HG03342 (cell line): ENCODE data around the gene ASTN2.
A peak's percentile ranks its signal among the peaks of the same experiment; 100 is the strongest.
"Not testable (repeated sequence)": the region's sequence is repeated elsewhere in the genome, so short reads cannot be mapped to it uniquely, and the experiment has no call there.

Source experiments
- ATAC-seq: cut with Tn5 transposase; IDR thresholded peaks from one replicate; pipeline ENCODE4 v1.9.1; 2021; ENCODE audit warnings: mild to moderate bottlenecking, moderate library complexity; ENCODE audit not compliant: unreplicated experiment

The ASTN2 gene

GRCh38 chr9:116891424-116891823 lies 523.4 kb downstream of the ASTN2 start:
- ATAC-seq, result no peak

- ATAC-seq, result not testable (repeated sequence)
Observed at GRCh38 chr9:116888476-116888875, 526.4 kb downstream of the ASTN2 start.

DNA sequence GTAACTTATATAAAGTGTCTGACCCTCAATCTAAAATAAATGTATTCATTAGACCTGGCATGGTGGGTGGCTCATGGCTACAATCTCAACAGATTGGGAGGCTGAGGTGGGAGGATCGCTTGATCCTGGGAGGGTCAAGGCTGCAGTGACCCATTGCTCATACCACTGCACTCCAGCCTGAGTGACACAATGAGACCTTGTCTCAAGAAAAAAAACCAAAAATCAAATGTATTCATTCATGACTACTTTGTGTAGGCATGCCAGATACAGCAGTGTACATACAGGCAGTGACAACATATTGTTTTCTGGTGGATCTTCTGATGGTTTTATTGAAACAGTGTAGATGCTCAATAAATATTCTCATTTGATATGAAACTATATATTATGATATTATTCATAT lies 526.8 kb downstream of the ASTN2 start:
- no peak for ATAC-seq

DNA sequence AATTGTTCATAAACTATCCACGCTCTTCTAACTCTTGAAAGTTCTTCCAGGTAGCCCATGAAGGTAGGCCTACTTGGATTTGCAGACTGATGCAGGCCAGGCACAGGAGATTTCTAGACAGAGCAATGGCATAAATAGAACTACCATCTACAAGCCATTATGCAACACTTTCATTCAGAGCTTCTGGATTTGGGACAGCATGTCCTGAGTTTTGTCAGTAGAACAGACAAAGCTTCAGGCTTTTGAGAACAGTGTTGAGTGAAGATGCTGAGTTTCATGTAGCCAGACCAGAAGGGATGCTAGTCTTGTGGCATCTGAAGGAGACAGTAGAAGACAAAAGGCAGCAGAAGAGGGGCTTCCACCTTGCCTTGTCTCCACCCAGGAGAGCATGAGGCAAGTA lies 531.2 kb downstream of the ASTN2 start:
- ATAC-seq, result no peak

GRCh38 chr9:116877072-116877471 lies 537.8 kb downstream of the ASTN2 start:
- ATAC-seq, result no peak

DNA sequence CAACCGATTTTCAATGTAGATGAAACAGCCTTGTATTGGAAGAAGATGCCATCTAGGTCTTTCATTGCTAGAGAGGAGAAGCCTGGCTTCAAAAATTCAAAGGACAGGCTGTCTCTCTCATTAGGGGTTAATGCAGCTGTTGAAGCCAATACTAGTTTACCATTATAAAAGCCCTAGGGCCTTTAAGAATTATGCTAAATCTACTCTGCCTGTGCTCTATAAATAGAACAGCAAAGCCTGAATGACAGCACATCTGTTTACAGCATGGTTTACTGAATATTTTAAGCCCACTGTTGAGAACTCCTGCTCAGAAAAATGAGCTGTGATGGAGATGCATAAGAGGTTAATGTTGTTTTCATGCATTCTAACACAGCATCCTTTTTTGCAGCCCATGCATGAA lies 539.3 kb downstream of the ASTN2 start:
- no peak for ATAC-seq

DNA sequence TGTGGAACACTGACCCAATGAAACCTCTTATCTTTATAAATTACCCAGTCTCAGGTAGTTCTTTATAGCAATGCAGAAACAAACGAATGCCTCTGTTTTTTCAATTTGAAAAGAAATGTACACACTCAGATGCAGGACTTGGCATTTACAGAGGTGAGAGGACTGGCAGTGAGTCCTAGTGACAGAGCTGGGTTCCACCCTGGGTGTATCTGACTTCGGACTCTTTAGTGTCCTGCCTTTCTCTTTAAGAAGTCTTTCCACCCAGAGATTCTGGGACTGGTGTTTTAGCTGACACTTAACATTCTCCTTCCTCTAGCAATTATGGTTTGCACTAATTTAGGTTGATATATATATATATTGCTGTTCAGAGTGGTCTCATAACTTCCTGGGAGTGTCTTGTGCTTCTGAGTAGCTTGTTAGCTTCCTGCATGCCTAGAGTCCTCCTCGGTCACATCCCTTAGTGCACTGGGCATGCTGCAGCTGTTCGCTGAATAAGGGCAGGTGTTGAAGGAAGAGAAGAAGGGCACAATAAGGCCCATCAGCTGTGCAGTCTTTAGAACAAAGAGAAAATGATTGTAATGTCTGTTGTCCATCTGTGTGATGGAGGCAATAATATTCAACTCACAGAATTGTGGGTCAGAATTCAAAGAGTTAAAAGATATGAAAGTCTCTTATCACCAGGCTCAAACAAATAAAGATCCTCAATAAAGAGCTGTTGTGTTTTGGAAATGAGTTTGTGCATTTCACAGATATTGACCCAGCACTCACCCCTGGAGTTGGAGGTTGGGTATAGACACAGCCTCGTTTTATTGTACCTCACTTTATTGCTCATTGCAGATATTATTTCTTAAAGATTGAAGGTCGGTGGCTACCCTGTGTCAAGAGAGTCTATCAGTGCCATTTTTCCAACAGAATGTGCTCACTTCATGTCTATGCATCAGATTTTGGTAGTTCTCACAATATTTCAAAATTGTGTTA lies 540.6 kb downstream of the ASTN2 start:
- no peak for ATAC-seq

DNA sequence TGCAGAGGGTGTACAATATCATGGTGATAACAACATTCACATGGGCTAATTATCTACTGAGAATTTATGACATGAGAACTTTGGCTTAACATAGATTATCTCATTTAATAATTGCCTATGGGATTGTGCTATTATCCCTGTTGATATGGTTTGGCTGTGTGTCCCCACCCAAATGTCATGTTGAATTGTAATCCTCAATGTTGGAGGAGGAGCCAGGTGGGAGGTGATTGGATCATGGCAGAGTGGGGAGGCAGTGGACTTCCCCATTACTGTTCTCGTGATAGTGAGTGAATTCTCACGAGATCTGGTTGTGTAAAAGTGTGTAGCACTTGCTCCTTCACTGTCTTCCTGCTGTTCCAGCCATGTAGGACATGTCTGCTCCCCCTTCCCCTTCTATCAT lies 541.4 kb downstream of the ASTN2 start:
- no peak for ATAC-seq

GRCh38 chr9:116870566-116870965 lies 544.3 kb downstream of the ASTN2 start:
- ATAC-seq, result no peak

DNA sequence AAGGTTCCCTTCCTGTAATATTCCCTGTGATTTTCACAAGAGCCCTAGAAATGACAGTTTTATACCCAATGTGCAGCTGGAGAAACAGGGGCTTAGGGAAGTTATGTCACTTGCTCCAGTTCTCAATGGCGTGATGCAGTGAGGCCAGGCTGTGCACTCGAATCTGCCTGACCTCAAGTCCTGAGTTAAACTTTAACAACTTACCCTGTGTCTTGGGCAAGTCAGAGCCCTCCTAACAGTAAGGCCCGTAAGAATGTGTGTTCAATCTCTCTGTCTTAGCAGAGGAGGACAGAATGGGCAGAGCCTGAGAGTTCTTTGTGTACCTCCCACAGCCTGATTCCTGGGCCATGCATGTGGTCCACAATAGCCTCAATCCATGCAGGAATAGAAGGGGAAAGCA lies 546.7 kb downstream of the ASTN2 start:
- peak; percentile 62 for ATAC-seq

DNA sequence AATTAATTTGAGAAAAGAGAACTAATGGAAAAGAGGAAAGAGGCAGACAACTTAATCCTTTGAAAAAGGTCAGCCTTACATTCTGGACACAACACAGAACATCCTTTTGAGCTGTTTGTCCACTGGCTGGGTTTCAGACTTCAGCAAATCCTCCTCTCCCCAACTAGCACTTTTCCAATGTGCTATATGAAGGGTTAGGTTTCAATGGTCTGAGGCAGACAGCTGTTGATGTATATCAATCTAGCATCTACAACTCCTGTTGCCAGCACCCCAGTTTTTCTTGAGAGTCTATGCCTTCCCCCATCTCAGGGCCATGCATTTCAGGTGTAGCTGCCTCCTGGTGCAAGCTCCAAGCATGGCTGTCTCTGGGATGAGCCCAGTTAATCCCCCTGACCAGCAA lies 553.5 kb downstream of the ASTN2 start:
- no peak for ATAC-seq

- ATAC-seq, result peak; percentile 84
Observed at GRCh38 chr9:116860509-116861120, 554.2 kb downstream of the ASTN2 start.

DNA sequence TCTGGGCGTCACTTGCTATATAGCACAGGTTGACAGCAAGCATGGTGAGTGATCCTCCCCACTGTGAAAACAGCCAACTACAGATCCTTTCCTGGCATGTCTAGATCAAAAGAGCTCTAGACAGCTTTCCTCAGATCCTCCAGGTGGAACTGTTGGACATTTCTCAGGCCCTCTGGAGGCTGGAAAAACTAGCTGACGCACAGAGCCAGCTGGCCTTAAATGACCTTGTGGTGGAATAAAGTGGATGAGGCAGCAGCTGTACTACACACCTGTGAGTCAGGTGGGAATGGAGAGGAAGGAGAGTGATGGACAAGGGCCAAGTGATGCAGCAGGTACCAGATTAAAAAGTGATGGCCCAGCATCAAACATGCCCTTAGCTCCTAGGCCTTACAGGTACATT lies 555.1 kb downstream of the ASTN2 start:
- no peak for ATAC-seq

DNA sequence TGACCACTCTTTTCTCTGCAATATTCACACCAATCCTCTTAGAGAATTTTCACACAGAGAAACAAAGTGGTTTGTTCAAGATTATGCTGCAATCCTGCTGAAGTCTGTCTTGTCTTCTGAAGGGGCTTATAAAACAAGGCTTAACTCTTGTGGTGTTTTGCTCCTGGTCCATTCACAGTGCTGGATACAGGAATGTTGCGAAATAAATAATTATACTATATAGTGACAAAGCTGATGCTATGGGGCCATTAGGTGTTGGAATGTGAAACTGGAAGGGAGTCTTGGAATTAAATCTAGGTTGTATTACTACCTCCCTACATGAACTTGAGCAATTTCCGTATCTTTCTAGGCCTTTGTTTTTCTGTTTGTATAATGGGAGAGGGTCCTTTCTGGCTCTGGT lies 557.5 kb downstream of the ASTN2 start:
- no peak for ATAC-seq

DNA sequence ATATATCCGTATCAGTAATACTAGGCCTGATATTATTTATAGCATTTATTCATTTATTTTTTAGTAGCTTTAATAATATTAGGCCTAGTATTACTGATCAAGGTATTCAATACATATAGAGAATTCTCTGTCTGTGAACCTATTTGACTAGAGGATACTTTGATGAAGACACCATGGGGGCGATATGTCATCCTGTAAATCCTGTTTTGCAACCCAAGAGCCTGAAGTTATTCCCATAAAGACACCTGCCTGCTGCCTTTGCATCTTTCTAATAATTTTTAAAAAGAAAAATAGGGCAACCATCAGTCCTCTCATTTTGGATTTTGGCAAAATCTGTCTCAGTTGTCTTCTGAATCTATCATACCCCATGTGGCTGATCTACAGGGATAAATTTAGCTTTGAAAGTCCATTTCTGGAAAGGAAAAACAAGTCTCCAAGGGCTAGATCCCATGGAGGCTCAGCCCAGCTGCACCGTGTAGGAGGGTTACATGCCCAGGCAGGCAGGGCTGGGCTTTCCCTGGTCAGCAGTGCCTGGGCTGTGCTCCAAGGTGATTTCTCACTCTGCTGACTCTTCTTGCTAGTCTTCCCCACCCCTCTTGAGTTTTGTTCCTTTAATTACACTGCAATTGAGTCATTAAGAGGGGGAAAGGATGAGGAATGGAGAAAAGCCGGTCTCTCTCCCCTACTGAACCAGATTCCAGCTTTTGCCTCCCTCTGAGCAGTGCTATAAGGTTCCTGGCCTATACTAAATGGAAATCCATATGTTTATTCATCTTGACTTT lies 558.8 kb downstream of the ASTN2 start:
- no peak for ATAC-seq

GRCh38 chr9:116849721-116850120 lies 565.1 kb downstream of the ASTN2 start:
- no peak for ATAC-seq

DNA sequence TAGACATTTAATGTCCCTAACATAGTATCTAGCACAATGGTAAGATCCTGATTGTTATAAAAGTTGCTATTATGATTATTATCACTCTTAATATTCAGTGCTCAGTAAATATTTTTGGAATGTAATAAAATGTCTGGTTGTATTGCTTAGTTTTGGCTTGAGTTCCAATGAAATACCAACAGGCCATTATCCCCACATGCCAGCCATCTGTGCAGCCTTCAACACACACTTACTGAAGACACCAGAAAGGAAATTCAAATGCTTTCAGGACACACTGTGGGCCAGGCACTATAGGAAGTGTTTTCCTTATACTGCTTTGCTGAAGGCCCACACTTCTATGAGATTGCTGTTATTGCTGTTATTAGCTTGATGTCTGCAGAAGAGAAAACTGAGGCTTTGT lies 570.2 kb downstream of the ASTN2 start:
- no peak for ATAC-seq

DNA sequence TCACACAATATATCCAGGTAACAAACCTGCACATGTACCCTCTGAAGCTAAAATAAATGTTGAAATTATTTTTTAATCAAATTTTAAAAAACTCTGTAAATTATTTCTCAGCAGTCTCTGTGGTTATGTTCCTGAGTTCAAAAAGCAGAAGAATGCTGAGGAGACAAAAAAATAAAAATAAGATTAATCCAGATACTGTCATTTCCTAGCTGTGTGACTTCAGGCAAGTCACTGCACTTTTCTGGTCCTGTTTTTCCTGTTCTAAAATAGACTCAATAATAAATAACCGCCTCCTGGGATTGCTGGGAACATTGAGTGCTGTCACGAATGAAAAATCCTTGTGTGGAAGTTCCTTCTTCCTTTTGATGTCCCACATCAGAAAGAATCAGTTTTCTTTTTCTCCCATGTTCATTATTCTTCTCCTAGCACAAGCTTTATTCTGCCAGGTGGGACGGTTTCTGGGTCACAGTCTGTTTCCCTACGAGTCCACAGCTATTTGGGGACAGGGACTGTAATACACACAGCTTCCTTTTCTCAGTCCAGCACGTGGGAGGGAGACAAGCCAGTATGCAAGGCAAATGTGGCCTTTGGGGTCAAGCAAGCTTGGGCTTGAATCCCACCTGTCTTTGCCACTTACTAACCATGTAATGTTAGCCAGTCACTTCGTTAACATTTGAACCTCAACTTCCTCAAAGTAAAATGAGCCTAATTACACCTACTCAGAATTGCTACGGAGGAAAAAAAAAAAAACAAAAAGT lies 570.8 kb downstream of the ASTN2 start:
- no peak for ATAC-seq

- ATAC-seq, result no peak
Observed at GRCh38 chr9:116842658-116843057, 572.2 kb downstream of the ASTN2 start.

DNA sequence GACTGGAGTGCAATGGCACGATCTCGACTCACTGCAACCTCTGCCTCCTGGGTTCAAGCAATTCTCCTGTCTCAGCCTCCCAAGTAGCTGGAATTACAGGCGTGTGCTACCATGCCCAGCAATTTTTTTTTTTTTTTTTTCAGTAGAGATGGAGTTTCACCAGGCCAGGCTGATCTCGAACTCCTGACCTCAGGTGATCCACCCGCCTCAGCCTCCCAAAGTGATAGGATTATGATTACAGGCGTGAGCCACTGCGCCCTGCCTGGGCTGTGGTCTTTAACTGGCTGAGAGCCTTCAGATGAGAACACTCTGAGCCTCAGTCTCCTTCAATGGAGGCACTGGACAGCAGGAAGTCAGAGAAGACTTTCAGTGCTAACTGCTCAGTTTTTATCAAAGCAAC lies 576.4 kb downstream of the ASTN2 start:
- not testable (repeated sequence) for ATAC-seq
